HCT116 (cell line): ENCODE measurements around the gene HCST. TPM values are rescaled to one million over a fixed set of nuclear protein-coding genes. Genes with fewer than 3 reads are reported as not detected.

ENCODE experiments used
- ATAC-seq: fragments of 200-7000 bp; cut with Tn5 transposase; 2 replicates; pipeline ENCODE4 v1.9.1; 2020; ENCODE audit warnings: mild to moderate bottlenecking, moderate library complexity
- BruUV-seq: library from RNA; stranded (reverse); fragments of 400-500 nt; replicated peaks from 2 replicates; lab custom pipeline; 2021; lab: Mats Ljungman, UMichigan
- CTCF ChIA-PET: fragments of 300-600 bp; sonication (Branson Sonifier 250); formaldehyde crosslinking; loops from one replicate; lab custom pipeline; 2021; ENCODE audit warnings: antibody characterized with exemption; lab: Charles Lee
- POLR2A ChIA-PET: fragments of 300-600, 350-600 bp; sonication (Branson Sonifier 250); formaldehyde crosslinking; loops from one replicate; lab custom pipeline; 2021; ENCODE audit warnings: antibody characterized with exemption; lab: Charles Lee
- RAD21 ChIA-PET, 2 experiments: fragments of 300-600 bp; sonication (Branson Sonifier 250); formaldehyde crosslinking; loops; one replicate each; lab custom pipeline; 2023; ENCODE audit warnings: low total read pairs in 2 of 2; ENCODE audit not compliant: uncharacterized antibody in 2 of 2, unreplicated experiment in 2 of 2, low non-redundant PET in 1 of 2; lab: Charles Lee
- DNase-seq: peaks from one replicate; pipeline ENCODE4 v3.0.0-alpha.2; 2010; ENCODE audit warnings: low read depth, low spot score
- H2AFZ ChIP-seq: fragments of 200-600 bp; shearing (Covaris generic), sonication (generic); 2 replicates; pipeline ENCODE4 v1.6.1; 2017; ENCODE audit warnings: low read depth, mixed run types, mixed read lengths, antibody characterized with exemption, low read length; ENCODE audit not compliant: poor library complexity, severe bottlenecking
- H3K27ac ChIP-seq: 2 replicates; pipeline ENCODE4 v1.5.1; 2012; ENCODE audit warnings: low read depth, low read length
- H3K27me3 ChIP-seq: fragments of 200-600 bp; sonication (generic); 2 replicates; pipeline ENCODE4 v1.6.1; 2016; ENCODE audit warnings: mixed run types, low read length, mixed read lengths; ENCODE audit not compliant: insufficient read depth
- H3K36me3 ChIP-seq, 2 experiments: fragments of 200-500 bp in 1 of 2; fragments of 200-600 bp in 1 of 2; sonication (Bioruptor generic) in 1 of 2; sonication (generic) in 1 of 2; 2 replicates each; pipeline versions ENCODE4 v1.5.1 to v1.6.1; 2014 to 2016; ENCODE audit warnings: low read length in 2 of 2, inconsistent platforms in 1 of 2, mixed read lengths in 1 of 2, mixed run types in 1 of 2; ENCODE audit not compliant: insufficient read depth in 2 of 2, control insufficient read depth in 1 of 2
- H3K4me1 ChIP-seq, 2 experiments: fragments of 200-600 bp in 1 of 2; sonication (generic) in 1 of 2; 2 replicates each; pipeline versions ENCODE4 v1.5.1 to v1.6.1; 2012 to 2017; ENCODE audit warnings: low read length in 2 of 2, inconsistent platforms in 1 of 2, mild to moderate bottlenecking in 1 of 2, mixed read lengths in 1 of 2, mixed run types in 1 of 2, moderate library complexity in 1 of 2; ENCODE audit not compliant: insufficient read depth in 2 of 2, control insufficient read depth in 1 of 2
- H3K4me2 ChIP-seq: fragments of 200-600 bp; sonication (generic); 2 replicates; pipeline ENCODE4 v1.6.1; 2017; ENCODE audit warnings: mixed run types, low read length, mixed read lengths
- H3K4me3 ChIP-seq, 2 experiments: fragments of 200-600 bp in 1 of 2; sonication (generic) in 1 of 2; replicated peaks in 1 of 2; 2 replicates each; pipeline ENCODE4 v1.5.1; 2011 to 2016; ENCODE audit warnings: low read length in 2 of 2, control low read depth in 1 of 2, low read depth in 1 of 2, mild to moderate bottlenecking in 1 of 2, mixed read lengths in 1 of 2, mixed run types in 1 of 2
- H3K79me2 ChIP-seq: fragments of 200-600 bp; sonication (generic); 2 replicates; pipeline ENCODE4 v1.6.1; 2017; ENCODE audit warnings: mild to moderate bottlenecking, mixed run types, low read length, moderate library complexity, mixed read lengths; ENCODE audit not compliant: insufficient read depth
- H3K9ac ChIP-seq: fragments of 200-600 bp; sonication (generic); 2 replicates; pipeline ENCODE4 v1.6.1; 2016; ENCODE audit warnings: low read length, mixed read lengths
- H3K9me2 ChIP-seq: fragments of 200-600 bp; sonication (generic), shearing (Covaris generic); 2 replicates; pipeline ENCODE4 v1.6.1; 2017; ENCODE audit warnings: mixed run types, mild to moderate bottlenecking, moderate library complexity; ENCODE audit not compliant: insufficient read depth
- H3K9me3 ChIP-seq, 2 experiments: fragments of 200-500 bp in 1 of 2; fragments of 200-600 bp in 1 of 2; sonication (Bioruptor generic) in 1 of 2; sonication (generic) in 1 of 2; 2 replicates each; pipeline ENCODE4 v1.6.1; 2014 to 2017; ENCODE audit warnings: low read length in 2 of 2, mixed read lengths in 2 of 2, inconsistent platforms in 1 of 2, low read depth in 1 of 2, mild to moderate bottlenecking in 1 of 2, mixed run types in 1 of 2, moderate library complexity in 1 of 2; ENCODE audit not compliant: control insufficient read depth in 1 of 2, insufficient read depth in 1 of 2
- H4K20me1 ChIP-seq: fragments of 200-600 bp; sonication (generic), shearing (Covaris generic); 2 replicates; pipeline ENCODE4 v1.6.1; 2017; ENCODE audit warnings: mixed run types, mild to moderate bottlenecking, moderate library complexity; ENCODE audit not compliant: insufficient read depth
- CBX3 ChIP-seq: IDR thresholded peaks from 2 replicates; pipeline ENCODE4 v1.6.1; 2012; ENCODE audit warnings: low read depth
- CEBPB ChIP-seq: IDR thresholded peaks from 2 replicates; pipeline ENCODE4 v1.6.1; 2012; ENCODE audit warnings: low read depth
- EGR1 ChIP-seq: IDR thresholded peaks from 2 replicates; pipeline ENCODE4 v1.6.1; 2012; ENCODE audit warnings: low read depth
- ELF1 ChIP-seq: IDR thresholded peaks from 2 replicates; pipeline ENCODE4 v1.6.1; 2012; ENCODE audit warnings: low read depth, borderline replicate concordance
- EZH2 ChIP-seq: fragments of 200-600 bp; sonication (generic); IDR thresholded peaks from 2 replicates; pipeline ENCODE4 v1.6.1; 2017; ENCODE audit warnings: antibody characterized with exemption, mixed run types
- EZH2phosphoT487 ChIP-seq: fragments of 200-600 bp; IDR thresholded peaks from 2 replicates; pipeline ENCODE4 v1.6.1; 2018; ENCODE audit warnings: antibody characterized with exemption, borderline replicate concordance
- FOSL1 ChIP-seq: IDR thresholded peaks from 2 replicates; pipeline ENCODE4 v1.6.1; 2012; ENCODE audit warnings: low read depth
- JUND ChIP-seq: IDR thresholded peaks from 2 replicates; pipeline ENCODE4 v1.6.1; 2012
- POLR2A ChIP-seq: IDR thresholded peaks from 2 replicates; pipeline ENCODE4 v1.7.0; 2011; ENCODE audit warnings: borderline replicate concordance; ENCODE audit not compliant: insufficient read depth, insufficient read length; ENCODE audit errors: extremely low read depth
- POLR2AphosphoS5 ChIP-seq: IDR thresholded peaks from 2 replicates; pipeline ENCODE4 v1.6.1; 2011; ENCODE audit warnings: mild to moderate bottlenecking, low read depth, low read length, moderate library complexity
- RAD21 ChIP-seq: IDR thresholded peaks from 2 replicates; pipeline ENCODE4 v1.6.1; 2012; ENCODE audit warnings: low read depth, mild to moderate bottlenecking
- SIN3A ChIP-seq: IDR thresholded peaks from 2 replicates; pipeline ENCODE4 v1.6.1; 2012; ENCODE audit warnings: low read depth
- SP1 ChIP-seq: IDR thresholded peaks from 2 replicates; pipeline ENCODE4 v1.6.1; 2012; ENCODE audit warnings: low read depth
- SRF ChIP-seq: IDR thresholded peaks from 2 replicates; pipeline ENCODE4 v1.6.1; 2012; ENCODE audit warnings: low read depth
- TCF7L2 ChIP-seq: IDR thresholded peaks from 2 replicates; pipeline ENCODE4 v1.7.0; 2011; ENCODE audit warnings: borderline replicate concordance, inconsistent platforms; ENCODE audit not compliant: insufficient read depth, insufficient read length; ENCODE audit errors: extremely low read depth
- YY1 ChIP-seq: IDR thresholded peaks from 2 replicates; pipeline ENCODE4 v1.6.1; 2011; ENCODE audit warnings: low read length, low read depth, moderate library complexity, mild to moderate bottlenecking; ENCODE audit not compliant: insufficient replicate concordance; ENCODE audit errors: extremely low read depth
- ZFX ChIP-seq: fragments of 450-650 bp; IDR thresholded peaks from 2 replicates; pipeline ENCODE4 v1.6.1; 2017
- ZNF274 ChIP-seq: fragments of 200-500 bp; sonication (Bioruptor generic); IDR thresholded peaks from 2 replicates; pipeline ENCODE4 v1.6.1; 2014; ENCODE audit warnings: mild to moderate bottlenecking, low read depth, low read length, inconsistent platforms
- intact Hi-C: fragments of 100-400 bp; cut with micrococcal nuclease; formaldehyde crosslinking; loops from 2 replicates; pipeline ENCODE4 v1.10.0; 2022
- total RNA-seq: library from RNA; stranded (reverse); gene quantifications from one replicate; pipeline ENCODE4 v1.2.1, GENCODE V29; 2021; ENCODE audit not compliant: unreplicated experiment
- TF ChIP-seq, protein P1 (sequence below): IDR thresholded peaks from 2 replicates; pipeline ENCODE4 v1.6.1; 2011; ENCODE audit warnings: mild to moderate bottlenecking, low read length, moderate library complexity; ENCODE audit not compliant: insufficient replicate concordance; ENCODE audit errors: extremely low read depth
- TF ChIP-seq, protein P2 (sequence below): IDR thresholded peaks from 2 replicates; pipeline ENCODE4 v1.6.1; 2012
- TF ChIP-seq, protein P3 (sequence below), 3 experiments: fragments of 200-600 bp in 1 of 3; sonication (generic) in 1 of 3; IDR thresholded peaks in 2 of 3; conservative IDR thresholded peaks in 1 of 3; 2 replicates each; pipeline ENCODE4 v1.5.1; 2012 to 2017; ENCODE audit warnings: low read depth in 2 of 3, low read length in 2 of 3, antibody characterized with exemption in 1 of 3, borderline replicate concordance in 1 of 3, control low read depth in 1 of 3, mild to moderate bottlenecking in 1 of 3, mixed read lengths in 1 of 3, mixed run types in 1 of 3, moderate library complexity in 1 of 3; ENCODE audit not compliant: insufficient read depth in 1 of 3
- TF ChIP-seq, protein P4 (sequence below): IDR thresholded peaks from 2 replicates; pipeline ENCODE4 v1.6.1; 2012

The HCST gene
- total RNA-seq, 1 experiment from 2014 or later: 1.2 TPM

DNA sequence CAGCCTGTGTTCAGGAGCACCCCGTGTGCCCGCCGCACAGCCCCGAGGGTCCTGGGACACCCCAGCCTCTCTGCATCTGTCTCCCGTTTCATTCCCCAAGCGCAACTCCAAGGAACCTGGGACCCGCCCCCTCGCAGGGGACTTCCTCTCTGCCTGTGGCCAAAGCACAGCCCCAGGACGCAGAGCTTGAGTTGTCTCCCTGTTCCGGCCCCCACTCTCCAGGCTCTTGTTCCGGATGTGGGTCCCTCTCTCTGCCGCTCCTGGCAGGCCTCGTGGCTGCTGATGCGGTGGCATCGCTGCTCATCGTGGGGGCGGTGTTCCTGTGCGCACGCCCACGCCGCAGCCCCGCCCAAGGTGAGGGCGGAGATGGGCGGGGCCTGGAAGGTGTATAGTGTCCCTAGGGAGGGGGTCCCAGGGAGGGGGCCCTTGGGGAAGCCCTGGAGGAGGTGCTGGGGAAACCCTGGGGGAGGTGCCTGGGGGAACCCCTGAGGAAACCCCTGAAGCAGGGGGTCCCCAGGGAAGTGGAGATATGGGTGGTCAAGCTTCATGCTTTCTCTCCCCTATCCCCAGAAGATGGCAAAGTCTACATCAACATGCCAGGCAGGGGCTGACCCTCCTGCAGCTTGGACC is 1.3 kb downstream of the HCST start:
- Histone ChIP-seq H4K20me1 (no peaks in the 10 kb centered on the region), H3K9ac (peak overlapping the region; percentile 59), H3K4me3 (peak overlapping the region; percentile 41 to 53), H3K9me2 (no peaks in the 10 kb centered on the region), H3K36me3 (no peaks in the 10 kb centered on the region), H2AFZ (no peak overlapping the region), H3K4me2 (peak overlapping the region; percentile 89), H3K9me3 (no peaks in the 10 kb centered on the region), H3K4me1 (peaks cover 18 to 53% of the 10 kb centered on the region in 2 experiments), H3K27me3 (no peaks in the 10 kb centered on the region), H3K79me2 (peaks cover 16% of the 10 kb centered on the region), H3K27ac (peak overlapping the region; percentile 60; the same call in 1 of the 2 replicates)
- ATAC-seq: peak; percentile 60
- no TSS peak for BruUV-seq
- ChIA-PET RAD21 (no interaction called here), POLR2A (no interaction called here), CTCF (interaction anchor here (1.6 kb wide), 1 partner anchor 27 kb away, joined by 4 read pairs; no protein-coding TSS in a partner anchor)
- intact Hi-C loops: no loop called here
- no peak for DNase-seq
- no peak for TF ChIP-seq EZH2
- no peak for TF ChIP-seq FOSL1
- no peak for TF ChIP-seq CEBPB
- no peak for TF ChIP-seq ZNF274
- TF ChIP-seq, protein P1, sequence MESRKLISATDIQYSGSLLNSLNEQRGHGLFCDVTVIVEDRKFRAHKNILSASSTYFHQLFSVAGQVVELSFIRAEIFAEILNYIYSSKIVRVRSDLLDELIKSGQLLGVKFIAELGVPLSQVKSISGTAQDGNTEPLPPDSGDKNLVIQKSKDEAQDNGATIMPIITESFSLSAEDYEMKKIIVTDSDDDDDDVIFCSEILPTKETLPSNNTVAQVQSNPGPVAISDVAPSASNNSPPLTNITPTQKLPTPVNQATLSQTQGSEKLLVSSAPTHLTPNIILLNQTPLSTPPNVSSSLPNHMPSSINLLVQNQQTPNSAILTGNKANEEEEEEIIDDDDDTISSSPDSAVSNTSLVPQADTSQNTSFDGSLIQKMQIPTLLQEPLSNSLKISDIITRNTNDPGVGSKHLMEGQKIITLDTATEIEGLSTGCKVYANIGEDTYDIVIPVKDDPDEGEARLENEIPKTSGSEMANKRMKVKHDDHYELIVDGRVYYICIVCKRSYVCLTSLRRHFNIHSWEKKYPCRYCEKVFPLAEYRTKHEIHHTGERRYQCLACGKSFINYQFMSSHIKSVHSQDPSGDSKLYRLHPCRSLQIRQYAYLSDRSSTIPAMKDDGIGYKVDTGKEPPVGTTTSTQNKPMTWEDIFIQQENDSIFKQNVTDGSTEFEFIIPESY: no peak
- no peak for TF ChIP-seq JUND
- TF ChIP-seq ZFX: no peak
- no peak for TF ChIP-seq TCF7L2
- peak; percentile 72 for TF ChIP-seq POLR2AphosphoS5
- peak; percentile 59 for TF ChIP-seq SP1
- TF ChIP-seq EGR1: peak; percentile 98
- TF ChIP-seq, protein P2, sequence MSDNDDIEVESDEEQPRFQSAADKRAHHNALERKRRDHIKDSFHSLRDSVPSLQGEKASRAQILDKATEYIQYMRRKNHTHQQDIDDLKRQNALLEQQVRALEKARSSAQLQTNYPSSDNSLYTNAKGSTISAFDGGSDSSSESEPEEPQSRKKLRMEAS: peak; percentile 92
- no peak for TF ChIP-seq RAD21
- TF ChIP-seq, protein P3, sequence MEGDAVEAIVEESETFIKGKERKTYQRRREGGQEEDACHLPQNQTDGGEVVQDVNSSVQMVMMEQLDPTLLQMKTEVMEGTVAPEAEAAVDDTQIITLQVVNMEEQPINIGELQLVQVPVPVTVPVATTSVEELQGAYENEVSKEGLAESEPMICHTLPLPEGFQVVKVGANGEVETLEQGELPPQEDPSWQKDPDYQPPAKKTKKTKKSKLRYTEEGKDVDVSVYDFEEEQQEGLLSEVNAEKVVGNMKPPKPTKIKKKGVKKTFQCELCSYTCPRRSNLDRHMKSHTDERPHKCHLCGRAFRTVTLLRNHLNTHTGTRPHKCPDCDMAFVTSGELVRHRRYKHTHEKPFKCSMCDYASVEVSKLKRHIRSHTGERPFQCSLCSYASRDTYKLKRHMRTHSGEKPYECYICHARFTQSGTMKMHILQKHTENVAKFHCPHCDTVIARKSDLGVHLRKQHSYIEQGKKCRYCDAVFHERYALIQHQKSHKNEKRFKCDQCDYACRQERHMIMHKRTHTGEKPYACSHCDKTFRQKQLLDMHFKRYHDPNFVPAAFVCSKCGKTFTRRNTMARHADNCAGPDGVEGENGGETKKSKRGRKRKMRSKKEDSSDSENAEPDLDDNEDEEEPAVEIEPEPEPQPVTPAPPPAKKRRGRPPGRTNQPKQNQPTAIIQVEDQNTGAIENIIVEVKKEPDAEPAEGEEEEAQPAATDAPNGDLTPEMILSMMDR (IDR thresholded peaks at IDR 0.05 in 2 of 3, conservative IDR thresholded peaks at IDR 0.05 in 1 of 3; ENCODE audit: borderline replicate concordance in 1 of 3, insufficient read depth in 1 of 3, low read depth in 2 of 3, low read length in 2 of 3): no peak
- no peak for TF ChIP-seq SIN3A
- TF ChIP-seq YY1: no peak
- TF ChIP-seq EZH2phosphoT487: no peak
- peak; percentile 60 for TF ChIP-seq POLR2A
- TF ChIP-seq ELF1: no peak
- TF ChIP-seq, protein P4, sequence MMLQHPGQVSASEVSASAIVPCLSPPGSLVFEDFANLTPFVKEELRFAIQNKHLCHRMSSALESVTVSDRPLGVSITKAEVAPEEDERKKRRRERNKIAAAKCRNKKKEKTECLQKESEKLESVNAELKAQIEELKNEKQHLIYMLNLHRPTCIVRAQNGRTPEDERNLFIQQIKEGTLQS: no peak
- TF ChIP-seq CBX3: no peak
- TF ChIP-seq SRF: no peak
